B cell (primary cell): Measurements from ENCODE around the gene TMEM94. TPM values are rescaled to one million over a fixed set of nuclear protein-coding genes. Genes with fewer than 3 reads are reported as not detected.

ENCODE experiments used
- ATAC-seq: fragments of 200-7000 bp; cut with Tn5 transposase; one replicate; pipeline ENCODE4 v1.10.0; 2021; ENCODE audit warnings: low read depth, mild to moderate bottlenecking, moderate number of reproducible peaks, moderate library complexity
- CTCF ChIA-PET: fragments of 350-600 bp; sonication (Branson Sonifier 250); formaldehyde crosslinking; loops from one replicate; lab custom pipeline; 2021; ENCODE audit warnings: antibody characterized with exemption, inconsistent platforms; lab: Charles Lee
- POLR2A ChIA-PET: fragments of 350-600 bp; sonication (Branson Sonifier 250); formaldehyde crosslinking; loops from one replicate; lab custom pipeline; 2021; ENCODE audit warnings: antibody characterized with exemption; lab: Charles Lee
- DNase-seq: peaks from one replicate; pipeline ENCODE4 v3.0.0; 2013
- H2AFZ ChIP-seq: 2 replicates; pipeline ENCODE4 v1.6.1; 2012; ENCODE audit warnings: mild to moderate bottlenecking, low read depth, low read length; ENCODE audit not compliant: insufficient read depth, poor library complexity, severe bottlenecking
- H3K27ac ChIP-seq, 2 donors: 1 replicate in 1 of 2; 2 replicates in 1 of 2; pipeline ENCODE4 v1.5.1; 2012 to 2013; ENCODE audit warnings: low read length in 2 of 2, mild to moderate bottlenecking in 2 of 2, moderate library complexity in 1 of 2
- H3K27me3 ChIP-seq, 4 experiments: fragments of 200-600 bp in 1 of 4; sonication (generic) in 1 of 4; replicated peaks in 1 of 4; 1 replicate in 2 of 4; 2 replicates in 2 of 4; pipeline versions ENCODE4 v1.6.1 to v1.7.0; 2013 to 2016; ENCODE audit warnings: low read length in 3 of 4, mild to moderate bottlenecking in 2 of 4, mixed read lengths in 1 of 4, moderate library complexity in 1 of 4; ENCODE audit not compliant: insufficient read depth in 4 of 4, control insufficient read depth in 3 of 4; ENCODE audit errors: control extremely low read depth in 1 of 4
- H3K36me3 ChIP-seq, 2 experiments: replicated peaks in 1 of 2; 1 replicate in 1 of 2; 2 replicates in 1 of 2; pipeline versions ENCODE4 v1.6.1 to v1.7.1; 2013; ENCODE audit warnings: low read length in 1 of 2; ENCODE audit not compliant: insufficient read depth in 2 of 2, control insufficient read depth in 1 of 2; ENCODE audit errors: control extremely low read depth in 1 of 2, extremely low read depth in 1 of 2
- H3K4me1 ChIP-seq, 2 donors: fragments of 200-600 bp in 1 of 2; sonication (generic) in 1 of 2; 1 replicate in 1 of 2; 2 replicates in 1 of 2; pipeline versions ENCODE4 v1.5.1 to v1.6.1; 2013 to 2017; ENCODE audit warnings: low read length in 2 of 2; ENCODE audit not compliant: control insufficient read depth in 2 of 2, insufficient read depth in 2 of 2
- H3K4me2 ChIP-seq: replicated peaks from 2 replicates; pipeline ENCODE3; 2012; ENCODE audit warnings: mild to moderate bottlenecking, low read depth, low read length; ENCODE audit not compliant: poor library complexity, severe bottlenecking
- H3K4me3 ChIP-seq, 5 experiments: fragments of 200-600 bp in 1 of 5; sonication (generic) in 1 of 5; 1 replicate in 3 of 5; 2 replicates in 2 of 5; pipeline versions ENCODE4 v1.5.1 to v1.7.0; 2011 to 2016; ENCODE audit warnings: low read length in 4 of 5, mild to moderate bottlenecking in 4 of 5, low read depth in 2 of 5, control low read depth in 1 of 5, moderate library complexity in 1 of 5; ENCODE audit not compliant: insufficient read depth in 1 of 5; ENCODE audit errors: control extremely low read depth in 1 of 5, extremely low read depth in 1 of 5
- H3K79me2 ChIP-seq: fragments of 200-600 bp; sonication (generic); one replicate; pipeline ENCODE4 v1.6.0; 2016; ENCODE audit warnings: low read length; ENCODE audit not compliant: control insufficient read depth, insufficient read depth
- H3K9ac ChIP-seq: fragments of 200-600 bp; sonication (generic); 2 replicates; pipeline ENCODE4 v1.6.1; 2017; ENCODE audit warnings: mild to moderate bottlenecking, low read length, moderate library complexity
- H3K9me3 ChIP-seq, 3 donors: one replicate each; pipeline versions ENCODE4 v1.6.1 to v1.7.1; 2013; ENCODE audit warnings: low read length in 2 of 3; ENCODE audit not compliant: control insufficient read depth in 2 of 3, insufficient read depth in 1 of 3; ENCODE audit errors: control extremely low read depth in 1 of 3
- H4K20me1 ChIP-seq: 2 replicates; pipeline ENCODE4 v1.6.0; 2012; ENCODE audit warnings: mild to moderate bottlenecking, low read length; ENCODE audit not compliant: insufficient read depth, control insufficient read depth, poor library complexity, severe bottlenecking
- H3K27ac Mint-ChIP-seq: one replicate; pipeline ENCODE4 v1.8.0; 2021; ENCODE audit warnings: mixed read lengths
- H3K27me3 Mint-ChIP-seq: one replicate; pipeline ENCODE4 v1.8.0; 2021; ENCODE audit warnings: mixed read lengths
- H3K4me1 Mint-ChIP-seq: one replicate; pipeline ENCODE4 v1.8.0; 2021; ENCODE audit warnings: mixed read lengths
- H3K4me3 Mint-ChIP-seq: one replicate; pipeline ENCODE4 v1.8.0; 2021; ENCODE audit warnings: mixed read lengths
- H3K9me3 Mint-ChIP-seq: one replicate; pipeline ENCODE4 v1.8.0; 2022; ENCODE audit warnings: mixed read lengths; ENCODE audit not compliant: insufficient read depth
- EZH2 ChIP-seq: IDR thresholded peaks from 2 replicates; pipeline ENCODE4 v1.6.1; 2012; ENCODE audit warnings: borderline replicate concordance, low read depth, mild to moderate bottlenecking, moderate library complexity, low read length; ENCODE audit not compliant: insufficient read depth, poor library complexity, severe bottlenecking
- WGBS: methylation state at CpG from one replicate; pipeline ENCODE4 v1.1.5; 2013; ENCODE audit warnings: missing lambda C conversion rate; ENCODE audit not compliant: insufficient coverage; 5-methylcytosine and 5-hydroxymethylcytosine counted together
- intact Hi-C: fragments of 100-400 bp; cut with micrococcal nuclease; formaldehyde crosslinking; loops from one replicate; pipeline ENCODE4 v1.10.0; 2022
- polyA plus RNA-seq: library from polyadenylated mRNA; depleted of rRNA; stranded (reverse); fragments of >200 nt; gene quantifications from 2 replicates; pipeline ENCODE4 v1.2.3, GENCODE V29; 2012
- total RNA-seq, 2 donors: library from RNA; stranded (reverse); fragments of 120-200 nt in 1 of 2; gene quantifications; 1 replicate in 1 of 2; 2 replicates in 1 of 2; pipeline versions ENCODE4 v1.2.3 to v1.2.4, GENCODE V29; 2013 to 2022
- TF ChIP-seq, protein P1 (sequence below): fragments of 200-600 bp; IDR thresholded peaks from one replicate; pipeline ENCODE4 v1.8.0; 2022; ENCODE audit warnings: antibody characterized with exemption, mild to moderate bottlenecking

TMEM94 gene
- total and polyA plus RNA-seq, 2 donors (not counting 1 experiment from before 2014, with no cell fraction given), result 139 to 158 TPM

DNA sequence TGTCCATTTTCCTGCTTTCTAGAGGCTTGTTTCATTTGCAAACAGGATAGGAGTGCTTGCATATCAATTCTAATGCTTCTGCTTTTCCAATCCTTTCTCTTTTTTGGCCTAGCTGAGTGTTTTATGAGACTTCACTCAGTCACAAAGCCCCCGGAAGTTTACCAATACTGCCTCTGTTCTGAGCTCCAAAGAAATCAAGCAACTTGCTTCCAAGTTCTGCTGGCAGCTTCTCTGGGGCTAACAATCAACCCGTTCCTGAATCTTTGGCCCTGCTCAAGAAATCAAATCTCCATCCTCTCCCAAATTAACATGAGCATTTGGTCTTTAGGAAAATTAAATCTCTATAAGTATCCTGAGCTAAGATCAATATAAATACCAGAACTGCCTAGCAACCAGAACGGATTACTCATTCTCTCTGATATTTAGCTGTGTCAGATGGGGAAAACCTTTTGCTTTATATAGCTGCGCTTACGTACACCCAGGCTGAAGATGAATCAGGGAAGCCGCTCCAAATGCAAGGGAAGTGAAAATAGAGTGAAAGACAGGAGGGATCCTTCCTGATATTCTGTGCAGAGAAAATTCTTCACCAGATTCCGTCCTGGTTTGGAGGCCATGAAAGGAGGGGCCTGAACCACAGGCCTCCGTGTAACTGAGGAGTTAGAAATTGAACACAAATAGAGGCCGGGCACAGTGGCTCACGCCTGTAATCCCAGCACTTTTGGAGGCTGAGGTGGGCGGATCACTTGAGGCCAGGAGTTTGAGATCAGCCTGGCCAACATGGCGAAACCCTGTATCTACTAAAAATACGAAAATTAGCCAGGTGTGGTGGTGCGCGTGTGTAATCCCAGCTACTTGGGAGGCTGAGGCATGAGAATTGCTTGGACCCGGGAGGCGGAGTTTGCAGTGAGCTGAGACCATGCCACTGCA, 27.6 kb upstream of the TMEM94 start:
- Histone ChIP-seq H3K4me2 (no peak overlapping the region), H3K36me3 (no peaks in the 10 kb centered on the region), H3K27ac (no peak overlapping the region), H3K9ac (no peak overlapping the region), H3K79me2 (no peaks in the 10 kb centered on the region), H2AFZ (no peak overlapping the region), H3K9me3 (no peaks in the 10 kb centered on the region), H4K20me1 (no peaks in the 10 kb centered on the region), H3K4me3 (no peak overlapping the region), H3K4me1 (peaks cover 6 to 7% of the 10 kb centered on the region in 2 donors), H3K27me3 (no peaks in the 10 kb centered on the region)
- no peaks in the 10 kb centered on the region for H3K9me3 Mint-ChIP-seq
- 90% methylated on average over 12 of the region's 17 CpGs for WGBS
- TF ChIP-seq EZH2, result no peak
- TF ChIP-seq, protein P1, sequence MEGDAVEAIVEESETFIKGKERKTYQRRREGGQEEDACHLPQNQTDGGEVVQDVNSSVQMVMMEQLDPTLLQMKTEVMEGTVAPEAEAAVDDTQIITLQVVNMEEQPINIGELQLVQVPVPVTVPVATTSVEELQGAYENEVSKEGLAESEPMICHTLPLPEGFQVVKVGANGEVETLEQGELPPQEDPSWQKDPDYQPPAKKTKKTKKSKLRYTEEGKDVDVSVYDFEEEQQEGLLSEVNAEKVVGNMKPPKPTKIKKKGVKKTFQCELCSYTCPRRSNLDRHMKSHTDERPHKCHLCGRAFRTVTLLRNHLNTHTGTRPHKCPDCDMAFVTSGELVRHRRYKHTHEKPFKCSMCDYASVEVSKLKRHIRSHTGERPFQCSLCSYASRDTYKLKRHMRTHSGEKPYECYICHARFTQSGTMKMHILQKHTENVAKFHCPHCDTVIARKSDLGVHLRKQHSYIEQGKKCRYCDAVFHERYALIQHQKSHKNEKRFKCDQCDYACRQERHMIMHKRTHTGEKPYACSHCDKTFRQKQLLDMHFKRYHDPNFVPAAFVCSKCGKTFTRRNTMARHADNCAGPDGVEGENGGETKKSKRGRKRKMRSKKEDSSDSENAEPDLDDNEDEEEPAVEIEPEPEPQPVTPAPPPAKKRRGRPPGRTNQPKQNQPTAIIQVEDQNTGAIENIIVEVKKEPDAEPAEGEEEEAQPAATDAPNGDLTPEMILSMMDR, result no peak
- H3K27me3 Mint-ChIP-seq, result peaks cover 9% of the 10 kb centered on the region
- no peak for ATAC-seq
- CTCF ChIA-PET, result interaction anchor here (0.7 to 2.5 kb wide), 9 partner anchors 30 to 324 kb away, joined by 3 to 17 read pairs (median 7); partner anchors contain the start of genes SMIM5 and TSEN54
- POLR2A ChIA-PET, result no interaction called here
- H3K4me1 Mint-ChIP-seq, result peaks cover 11% of the 10 kb centered on the region
- H3K4me3 Mint-ChIP-seq, result no peak overlapping the region
- intact Hi-C loops, result no loop called here
- no peak for DNase-seq
- H3K27ac Mint-ChIP-seq, result no peak overlapping the region
